ENCODE data around the gene EFHD1.
"Not testable (repeated sequence)": the region's sequence is repeated elsewhere in the genome, so short reads cannot be mapped to it uniquely, and the experiment has no call there.

EFHD1 gene

DNA sequence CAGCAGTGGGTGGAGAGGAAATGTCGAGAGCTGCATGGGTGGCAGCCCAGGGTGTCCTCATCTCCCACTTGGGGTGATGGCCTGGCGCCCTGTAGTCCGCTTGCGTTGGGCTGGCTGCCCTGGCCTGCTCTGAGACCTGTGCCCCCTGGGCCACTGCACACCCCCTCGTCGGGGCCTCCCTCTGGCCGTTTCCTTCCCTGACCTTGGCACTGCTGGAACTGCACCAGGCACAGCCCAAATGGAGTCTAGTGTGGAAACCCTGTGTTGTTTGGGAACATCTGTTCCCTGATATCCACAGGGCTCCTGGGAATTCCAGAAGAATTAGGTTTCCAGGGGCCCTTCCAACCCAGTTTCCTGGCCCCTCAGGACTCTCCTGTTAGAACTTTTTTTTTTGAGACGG is 13.9 kb downstream of the EFHD1 start:
- DNase-seq (ENCODE audit: low read depth in 4 of 4, low spot score in 1 of 4), result no peak

DNA sequence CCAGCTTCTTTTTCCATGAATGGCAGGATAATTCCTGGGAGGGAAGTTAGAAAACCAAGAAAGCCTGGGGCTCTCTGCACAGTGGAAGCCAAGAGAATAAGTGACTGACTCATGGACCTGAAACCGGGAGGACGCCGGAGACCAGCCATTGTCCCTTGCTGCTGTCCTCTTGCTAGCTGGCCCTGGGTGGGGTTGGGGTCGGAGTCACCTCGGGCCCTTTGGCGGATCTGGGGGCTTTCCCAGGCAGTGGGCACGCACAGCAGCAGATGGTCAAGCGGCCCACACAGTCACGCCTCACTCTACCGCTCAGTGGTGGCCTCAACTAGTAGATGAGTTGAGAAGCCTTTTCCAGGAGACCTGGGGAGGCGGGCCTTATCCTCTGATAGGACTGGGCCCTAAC is 15.6 kb downstream of the EFHD1 start:
- no peak for DNase-seq (ENCODE audit: low read depth in 4 of 4, low spot score in 1 of 4)

- no peak for DNase-seq (ENCODE audit: low read depth in 4 of 4, low spot score in 1 of 4)
These were observed 19.1 kb downstream of the EFHD1 start for GRCh38 chr2:232652505-232652851.

DNA sequence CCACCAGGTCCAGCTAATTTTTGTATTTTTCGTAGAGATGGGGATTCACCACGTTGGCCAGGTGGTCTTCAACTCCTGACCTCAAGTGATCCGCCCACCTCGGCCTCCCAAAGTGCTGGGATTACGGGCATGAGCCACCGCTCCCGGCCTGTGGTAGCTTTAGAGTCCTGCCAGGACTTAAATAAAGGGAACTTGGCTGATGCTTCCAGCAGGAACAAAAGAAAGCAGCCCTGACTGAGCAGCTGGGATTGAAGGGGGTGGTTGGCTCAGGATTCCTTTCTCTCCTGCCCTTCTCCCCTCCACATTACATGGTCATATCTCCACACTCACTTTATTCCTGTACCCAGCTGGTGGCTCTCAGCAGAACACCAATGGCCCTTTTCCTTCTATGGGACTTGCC is 20.0 kb downstream of the EFHD1 start:
- no peak for DNase-seq (ENCODE audit: low read depth in 4 of 4, low spot score in 1 of 4)

- no peak for DNase-seq (ENCODE audit: low read depth in 4 of 4, low spot score in 1 of 4)
These were observed 22.0 kb downstream of the EFHD1 start for GRCh38 chr2:232655392-232655791.

DNA sequence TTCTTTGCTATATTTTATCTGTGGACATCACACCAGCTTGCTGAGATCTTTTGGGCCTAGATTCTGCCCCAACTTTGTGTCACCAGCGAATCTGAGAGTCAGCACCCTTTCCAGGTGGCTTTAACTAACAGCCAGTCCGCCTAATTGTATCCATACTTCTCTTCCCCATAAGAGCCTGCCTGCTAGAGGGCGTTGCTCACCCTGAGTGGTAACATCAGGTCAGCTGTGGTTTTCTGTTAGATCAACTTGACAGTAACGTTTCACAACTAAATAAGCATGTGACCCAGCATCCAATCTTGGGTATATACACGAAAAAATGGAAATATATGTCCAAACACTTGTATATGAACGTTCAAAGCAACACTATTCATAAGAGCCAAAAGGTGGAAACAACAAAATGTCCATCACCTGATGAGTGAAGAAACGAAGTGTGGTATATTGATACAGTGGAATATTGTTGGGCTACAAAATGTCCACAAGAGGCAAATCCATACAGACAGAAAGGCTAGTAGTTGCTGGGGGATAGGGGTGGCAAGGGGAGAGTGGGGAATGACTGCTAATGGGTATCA is 24.9 kb downstream of the EFHD1 start:
- DNase-seq (ENCODE audit: low read depth in 4 of 4, low spot score in 1 of 4), result no peak

- DNase-seq (ENCODE audit: low read depth in 4 of 4, low spot score in 1 of 4), result no peak
These were observed 26.0 kb downstream of the EFHD1 start for GRCh38 chr2:232659359-232659758.

- DNase-seq (ENCODE audit: low read depth in 4 of 4, low spot score in 1 of 4), result no peak
These were observed 29.3 kb downstream of the EFHD1 start for GRCh38 chr2:232662486-232663260.

- DNase-seq (ENCODE audit: low read depth in 4 of 4, low spot score in 1 of 4), result no peak
These were observed 32.8 kb downstream of the EFHD1 start for GRCh38 chr2:232666051-232666805.

DNA sequence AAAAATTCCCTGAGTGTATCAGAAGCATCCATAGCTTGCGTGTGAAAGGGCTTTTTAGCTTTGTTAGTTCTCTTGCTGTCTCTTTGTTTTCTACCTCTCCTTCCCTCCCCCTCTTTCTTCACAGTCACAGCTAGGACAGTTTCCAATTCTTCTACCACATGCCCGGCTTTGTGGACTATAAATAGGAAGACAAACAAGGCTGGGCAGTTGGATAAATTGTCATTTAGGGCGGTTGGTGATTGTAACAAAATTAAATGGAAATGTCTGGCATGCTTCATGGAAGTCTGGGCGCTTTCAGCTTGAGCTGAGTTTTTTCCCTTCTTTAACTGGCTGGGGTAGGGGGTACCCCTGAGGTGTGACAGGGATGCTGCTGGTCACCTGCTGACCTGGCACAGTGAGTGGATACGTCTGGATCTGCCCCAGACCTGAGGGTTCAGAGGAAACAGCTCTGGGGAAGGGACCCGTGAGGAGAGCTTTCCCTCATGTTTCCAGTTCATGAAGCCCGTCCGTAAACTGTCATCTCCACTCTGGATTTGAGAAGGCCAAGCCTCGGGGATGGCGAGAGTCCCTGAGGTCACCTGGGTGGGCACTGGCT is 34.7 kb downstream of the EFHD1 start:
- no peak for DNase-seq (ENCODE audit: low read depth in 4 of 4, low spot score in 1 of 4)

- DNase-seq (ENCODE audit: low read depth in 4 of 4, low spot score in 1 of 4), result no peak
These were observed 35.5 kb downstream of the EFHD1 start for GRCh38 chr2:232668805-232669444.

DNA sequence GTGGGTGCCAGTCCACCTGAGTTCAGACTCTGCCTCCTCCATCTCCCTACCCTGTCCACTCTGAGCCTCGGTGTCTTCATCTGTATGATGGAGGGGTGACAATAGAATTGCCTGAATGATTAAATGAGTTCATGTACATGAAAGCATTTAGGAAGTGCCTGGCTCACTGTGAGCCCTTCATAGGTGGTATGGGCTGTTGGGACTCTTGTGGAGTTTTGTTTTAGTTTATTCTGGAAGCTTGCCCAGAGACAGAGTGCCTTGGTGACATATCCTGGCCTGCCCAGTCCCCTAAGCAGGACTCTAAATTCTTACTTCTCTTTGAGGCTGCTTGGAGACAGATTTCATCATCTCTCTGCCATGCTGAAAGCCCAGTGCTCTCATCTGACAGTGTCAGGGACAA is 39.2 kb downstream of the EFHD1 start:
- DNase-seq (ENCODE audit: low read depth in 4 of 4, low spot score in 1 of 4), result no peak

DNA sequence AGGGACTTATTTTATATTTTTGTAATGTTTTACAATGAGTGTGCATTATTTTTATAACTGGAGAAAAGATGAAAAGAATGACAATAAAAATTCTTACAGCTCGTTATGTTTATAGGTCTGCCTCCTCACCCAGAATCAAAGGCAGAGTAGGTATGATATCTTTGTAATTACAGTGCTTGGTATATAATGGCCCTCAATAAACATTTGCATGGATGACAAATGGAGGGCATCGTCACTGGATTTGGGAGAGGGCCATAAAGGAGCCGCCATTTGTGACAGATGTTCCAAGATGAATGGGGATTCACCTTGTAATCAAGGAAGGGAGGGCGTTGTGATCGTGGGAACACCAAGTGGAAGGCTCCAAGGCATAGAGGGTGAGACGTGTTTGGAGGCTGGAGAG is 41.1 kb downstream of the EFHD1 start:
- no peak for DNase-seq (ENCODE audit: low read depth in 4 of 4, low spot score in 1 of 4)

- DNase-seq (ENCODE audit: low read depth in 4 of 4, low spot score in 1 of 4), result no peak
These were observed 42.0 kb downstream of the EFHD1 start for GRCh38 chr2:232675381-232675780.

- DNase-seq (ENCODE audit: low read depth in 4 of 4, low spot score in 1 of 4), result no peak
These were observed 46.6 kb downstream of the EFHD1 start for GRCh38 chr2:232680006-232680405.

- DNase-seq (ENCODE audit: low read depth in 4 of 4, low spot score in 1 of 4), result no peak
These were observed 48.1 kb downstream of the EFHD1 start for GRCh38 chr2:232681527-232681926.

GRCh38 chr2:232683368-232683767 is 50.0 kb downstream of the EFHD1 start:
- no peak for DNase-seq (ENCODE audit: low read depth in 4 of 4, low spot score in 1 of 4)

- DNase-seq (ENCODE audit: low read depth in 4 of 4, low spot score in 1 of 4), result not testable (repeated sequence)
These were observed 52.0 kb downstream of the EFHD1 start for GRCh38 chr2:232685391-232685790.

- DNase-seq (ENCODE audit: low read depth in 4 of 4, low spot score in 1 of 4), result no peak
These were observed 54.2 kb downstream of the EFHD1 start for GRCh38 chr2:232687382-232688160.

- no peak for DNase-seq (ENCODE audit: low read depth in 4 of 4, low spot score in 1 of 4)
These were observed 54.8 kb downstream of the EFHD1 start for GRCh38 chr2:232688201-232688600.
